SK-N-SH (cell line): ENCODE data around the gene MIF.
A peak's percentile ranks its signal among the peaks of the same experiment; 100 is the strongest.

Experiments used
- EZH2phosphoT487 ChIP-seq: fragments of 200-600 bp; sonication (generic); IDR thresholded peaks from 2 replicates; pipeline ENCODE4 v1.6.1; 2017; ENCODE audit warnings: low read depth, mixed run types, mild to moderate bottlenecking, antibody characterized with exemption, moderate library complexity, borderline replicate concordance
- POLR2AphosphoS5 ChIP-seq: IDR thresholded peaks from 2 replicates; pipeline ENCODE4 v1.6.1; 2012; ENCODE audit warnings: low read depth, low read length
- TAF1 ChIP-seq: IDR thresholded peaks from 2 replicates; pipeline ENCODE4 v1.6.1; 2012; ENCODE audit warnings: low read depth, mild to moderate bottlenecking, low read length, moderate library complexity, borderline replicate concordance
- TEAD4 ChIP-seq: IDR thresholded peaks from 2 replicates; pipeline ENCODE4 v1.4.0; 2012; ENCODE audit warnings: mild to moderate bottlenecking, borderline replicate concordance; ENCODE audit not compliant: insufficient read depth
- TF ChIP-seq, protein P1 (sequence below): fragments of 200-600 bp; sonication (generic); IDR thresholded peaks from 2 replicates; pipeline ENCODE4 v1.6.1; 2017; ENCODE audit warnings: antibody characterized with exemption, mild to moderate bottlenecking, moderate library complexity
- TF ChIP-seq, protein P2 (sequence below): IDR thresholded peaks from 2 replicates; pipeline ENCODE4; 2012
- TF ChIP-seq, protein P3 (sequence below): IDR thresholded peaks from 2 replicates; pipeline ENCODE4 v1.4.0; 2012; ENCODE audit warnings: low read depth, borderline replicate concordance
- TF ChIP-seq, protein P4 (sequence below): IDR thresholded peaks from 2 replicates; pipeline ENCODE4 v1.4.0; 2012; ENCODE audit warnings: low read depth
- TF ChIP-seq, protein P5 (sequence below): IDR thresholded peaks from 2 replicates; pipeline ENCODE4 v1.6.1; 2012; ENCODE audit warnings: mild to moderate bottlenecking, low read depth, low read length, moderate library complexity
- TF ChIP-seq, protein P6 (sequence below): IDR thresholded peaks from 2 replicates; pipeline ENCODE4 v1.4.0; 2012; ENCODE audit warnings: low read depth, borderline replicate concordance

DNA sequence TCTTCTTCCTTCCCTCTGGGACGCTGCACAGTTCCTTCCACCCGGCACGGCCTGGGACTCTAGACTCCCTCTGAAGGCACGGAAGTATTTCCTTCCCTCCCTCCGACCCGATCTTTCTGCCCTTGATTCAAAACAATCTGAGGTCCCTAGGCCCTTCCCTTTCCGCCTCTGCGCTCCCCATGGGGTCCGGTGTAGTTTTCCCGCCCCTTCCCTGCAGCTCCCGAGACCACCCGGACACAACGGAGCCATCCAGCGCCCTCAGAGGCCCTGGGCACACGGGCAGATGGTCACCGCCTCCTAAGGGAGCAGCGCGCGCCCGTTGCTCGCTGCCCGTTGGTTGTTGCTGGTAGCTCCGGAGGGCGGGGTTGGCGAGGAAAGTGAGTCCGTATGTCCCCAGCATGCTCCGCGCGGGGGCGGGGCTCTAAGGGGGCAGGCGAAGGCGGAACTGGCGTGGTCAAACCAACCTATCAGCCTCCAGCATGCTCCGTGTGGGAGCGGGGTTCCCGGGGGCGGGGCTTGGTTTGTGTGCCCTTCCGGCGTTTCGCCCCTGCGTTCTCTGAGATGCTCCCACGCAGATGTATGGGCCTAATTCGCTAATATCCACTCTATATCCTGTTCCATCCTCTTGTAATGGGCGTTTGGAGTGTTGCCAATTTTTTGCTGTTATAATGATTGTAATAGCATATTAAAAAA is 19.6 kb downstream of the MIF start:
- TF ChIP-seq EZH2phosphoT487 (no peak), POLR2AphosphoS5 (peak; percentile 97), TAF1 (peak; percentile 73), TEAD4 (no peak)
- TF ChIP-seq, protein P1, sequence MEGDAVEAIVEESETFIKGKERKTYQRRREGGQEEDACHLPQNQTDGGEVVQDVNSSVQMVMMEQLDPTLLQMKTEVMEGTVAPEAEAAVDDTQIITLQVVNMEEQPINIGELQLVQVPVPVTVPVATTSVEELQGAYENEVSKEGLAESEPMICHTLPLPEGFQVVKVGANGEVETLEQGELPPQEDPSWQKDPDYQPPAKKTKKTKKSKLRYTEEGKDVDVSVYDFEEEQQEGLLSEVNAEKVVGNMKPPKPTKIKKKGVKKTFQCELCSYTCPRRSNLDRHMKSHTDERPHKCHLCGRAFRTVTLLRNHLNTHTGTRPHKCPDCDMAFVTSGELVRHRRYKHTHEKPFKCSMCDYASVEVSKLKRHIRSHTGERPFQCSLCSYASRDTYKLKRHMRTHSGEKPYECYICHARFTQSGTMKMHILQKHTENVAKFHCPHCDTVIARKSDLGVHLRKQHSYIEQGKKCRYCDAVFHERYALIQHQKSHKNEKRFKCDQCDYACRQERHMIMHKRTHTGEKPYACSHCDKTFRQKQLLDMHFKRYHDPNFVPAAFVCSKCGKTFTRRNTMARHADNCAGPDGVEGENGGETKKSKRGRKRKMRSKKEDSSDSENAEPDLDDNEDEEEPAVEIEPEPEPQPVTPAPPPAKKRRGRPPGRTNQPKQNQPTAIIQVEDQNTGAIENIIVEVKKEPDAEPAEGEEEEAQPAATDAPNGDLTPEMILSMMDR = no peak
- TF ChIP-seq, protein P2, sequence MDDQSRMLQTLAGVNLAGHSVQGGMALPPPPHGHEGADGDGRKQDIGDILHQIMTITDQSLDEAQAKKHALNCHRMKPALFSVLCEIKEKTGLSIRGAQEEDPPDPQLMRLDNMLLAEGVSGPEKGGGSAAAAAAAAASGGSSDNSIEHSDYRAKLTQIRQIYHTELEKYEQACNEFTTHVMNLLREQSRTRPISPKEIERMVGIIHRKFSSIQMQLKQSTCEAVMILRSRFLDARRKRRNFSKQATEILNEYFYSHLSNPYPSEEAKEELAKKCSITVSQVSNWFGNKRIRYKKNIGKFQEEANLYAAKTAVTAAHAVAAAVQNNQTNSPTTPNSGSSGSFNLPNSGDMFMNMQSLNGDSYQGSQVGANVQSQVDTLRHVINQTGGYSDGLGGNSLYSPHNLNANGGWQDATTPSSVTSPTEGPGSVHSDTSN = no peak
- TF ChIP-seq, protein P3, sequence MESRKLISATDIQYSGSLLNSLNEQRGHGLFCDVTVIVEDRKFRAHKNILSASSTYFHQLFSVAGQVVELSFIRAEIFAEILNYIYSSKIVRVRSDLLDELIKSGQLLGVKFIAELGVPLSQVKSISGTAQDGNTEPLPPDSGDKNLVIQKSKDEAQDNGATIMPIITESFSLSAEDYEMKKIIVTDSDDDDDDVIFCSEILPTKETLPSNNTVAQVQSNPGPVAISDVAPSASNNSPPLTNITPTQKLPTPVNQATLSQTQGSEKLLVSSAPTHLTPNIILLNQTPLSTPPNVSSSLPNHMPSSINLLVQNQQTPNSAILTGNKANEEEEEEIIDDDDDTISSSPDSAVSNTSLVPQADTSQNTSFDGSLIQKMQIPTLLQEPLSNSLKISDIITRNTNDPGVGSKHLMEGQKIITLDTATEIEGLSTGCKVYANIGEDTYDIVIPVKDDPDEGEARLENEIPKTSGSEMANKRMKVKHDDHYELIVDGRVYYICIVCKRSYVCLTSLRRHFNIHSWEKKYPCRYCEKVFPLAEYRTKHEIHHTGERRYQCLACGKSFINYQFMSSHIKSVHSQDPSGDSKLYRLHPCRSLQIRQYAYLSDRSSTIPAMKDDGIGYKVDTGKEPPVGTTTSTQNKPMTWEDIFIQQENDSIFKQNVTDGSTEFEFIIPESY = no peak
- TF ChIP-seq, protein P4, sequence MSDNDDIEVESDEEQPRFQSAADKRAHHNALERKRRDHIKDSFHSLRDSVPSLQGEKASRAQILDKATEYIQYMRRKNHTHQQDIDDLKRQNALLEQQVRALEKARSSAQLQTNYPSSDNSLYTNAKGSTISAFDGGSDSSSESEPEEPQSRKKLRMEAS = peak; percentile 89
- TF ChIP-seq, protein P5, sequence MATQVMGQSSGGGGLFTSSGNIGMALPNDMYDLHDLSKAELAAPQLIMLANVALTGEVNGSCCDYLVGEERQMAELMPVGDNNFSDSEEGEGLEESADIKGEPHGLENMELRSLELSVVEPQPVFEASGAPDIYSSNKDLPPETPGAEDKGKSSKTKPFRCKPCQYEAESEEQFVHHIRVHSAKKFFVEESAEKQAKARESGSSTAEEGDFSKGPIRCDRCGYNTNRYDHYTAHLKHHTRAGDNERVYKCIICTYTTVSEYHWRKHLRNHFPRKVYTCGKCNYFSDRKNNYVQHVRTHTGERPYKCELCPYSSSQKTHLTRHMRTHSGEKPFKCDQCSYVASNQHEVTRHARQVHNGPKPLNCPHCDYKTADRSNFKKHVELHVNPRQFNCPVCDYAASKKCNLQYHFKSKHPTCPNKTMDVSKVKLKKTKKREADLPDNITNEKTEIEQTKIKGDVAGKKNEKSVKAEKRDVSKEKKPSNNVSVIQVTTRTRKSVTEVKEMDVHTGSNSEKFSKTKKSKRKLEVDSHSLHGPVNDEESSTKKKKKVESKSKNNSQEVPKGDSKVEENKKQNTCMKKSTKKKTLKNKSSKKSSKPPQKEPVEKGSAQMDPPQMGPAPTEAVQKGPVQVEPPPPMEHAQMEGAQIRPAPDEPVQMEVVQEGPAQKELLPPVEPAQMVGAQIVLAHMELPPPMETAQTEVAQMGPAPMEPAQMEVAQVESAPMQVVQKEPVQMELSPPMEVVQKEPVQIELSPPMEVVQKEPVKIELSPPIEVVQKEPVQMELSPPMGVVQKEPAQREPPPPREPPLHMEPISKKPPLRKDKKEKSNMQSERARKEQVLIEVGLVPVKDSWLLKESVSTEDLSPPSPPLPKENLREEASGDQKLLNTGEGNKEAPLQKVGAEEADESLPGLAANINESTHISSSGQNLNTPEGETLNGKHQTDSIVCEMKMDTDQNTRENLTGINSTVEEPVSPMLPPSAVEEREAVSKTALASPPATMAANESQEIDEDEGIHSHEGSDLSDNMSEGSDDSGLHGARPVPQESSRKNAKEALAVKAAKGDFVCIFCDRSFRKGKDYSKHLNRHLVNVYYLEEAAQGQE = no peak
- TF ChIP-seq, protein P6, sequence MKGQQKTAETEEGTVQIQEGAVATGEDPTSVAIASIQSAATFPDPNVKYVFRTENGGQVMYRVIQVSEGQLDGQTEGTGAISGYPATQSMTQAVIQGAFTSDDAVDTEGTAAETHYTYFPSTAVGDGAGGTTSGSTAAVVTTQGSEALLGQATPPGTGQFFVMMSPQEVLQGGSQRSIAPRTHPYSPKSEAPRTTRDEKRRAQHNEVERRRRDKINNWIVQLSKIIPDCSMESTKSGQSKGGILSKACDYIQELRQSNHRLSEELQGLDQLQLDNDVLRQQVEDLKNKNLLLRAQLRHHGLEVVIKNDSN = no peak
